Mammary epithelial cell (primary cell): ENCODE data around the gene LRBA.

Source experiments
- EZH2 ChIP-seq: IDR thresholded peaks from 2 replicates; pipeline ENCODE4 v1.6.1; 2012; ENCODE audit warnings: low read length, inconsistent platforms, borderline replicate concordance
- TF ChIP-seq, protein P1 (sequence below), 2 donors: IDR thresholded peaks in 1 of 2; conservative IDR thresholded peaks in 1 of 2; 2 replicates each; pipeline ENCODE4 v1.5.1; 2011 to 2012; ENCODE audit warnings: inconsistent platforms in 2 of 2, low read length in 2 of 2, mild to moderate bottlenecking in 2 of 2, control low read depth in 1 of 2, low read depth in 1 of 2; ENCODE audit not compliant: insufficient read depth in 1 of 2; ENCODE audit errors: extremely low read depth in 1 of 2

- TF ChIP-seq, protein P1, sequence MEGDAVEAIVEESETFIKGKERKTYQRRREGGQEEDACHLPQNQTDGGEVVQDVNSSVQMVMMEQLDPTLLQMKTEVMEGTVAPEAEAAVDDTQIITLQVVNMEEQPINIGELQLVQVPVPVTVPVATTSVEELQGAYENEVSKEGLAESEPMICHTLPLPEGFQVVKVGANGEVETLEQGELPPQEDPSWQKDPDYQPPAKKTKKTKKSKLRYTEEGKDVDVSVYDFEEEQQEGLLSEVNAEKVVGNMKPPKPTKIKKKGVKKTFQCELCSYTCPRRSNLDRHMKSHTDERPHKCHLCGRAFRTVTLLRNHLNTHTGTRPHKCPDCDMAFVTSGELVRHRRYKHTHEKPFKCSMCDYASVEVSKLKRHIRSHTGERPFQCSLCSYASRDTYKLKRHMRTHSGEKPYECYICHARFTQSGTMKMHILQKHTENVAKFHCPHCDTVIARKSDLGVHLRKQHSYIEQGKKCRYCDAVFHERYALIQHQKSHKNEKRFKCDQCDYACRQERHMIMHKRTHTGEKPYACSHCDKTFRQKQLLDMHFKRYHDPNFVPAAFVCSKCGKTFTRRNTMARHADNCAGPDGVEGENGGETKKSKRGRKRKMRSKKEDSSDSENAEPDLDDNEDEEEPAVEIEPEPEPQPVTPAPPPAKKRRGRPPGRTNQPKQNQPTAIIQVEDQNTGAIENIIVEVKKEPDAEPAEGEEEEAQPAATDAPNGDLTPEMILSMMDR (conservative IDR thresholded peaks at IDR 0.05 in 1 of 2, IDR thresholded peaks at IDR 0.05 in 1 of 2; ENCODE audit: extremely low read depth in 1 of 2, insufficient read depth in 1 of 2, low read depth in 1 of 2, low read length in 2 of 2), result no peak
- no peak for TF ChIP-seq EZH2
These were observed 24.1 kb downstream of the LRBA start for GRCh38 chr4:150990993-150991392.
